ENCODE data around the gene CNIH4.
"Not testable (repeated sequence)": the region's sequence is repeated elsewhere in the genome, so short reads cannot be mapped to it uniquely, and the experiment has no call there.

CNIH4 gene

GRCh38 chr1:224333939-224334786 is 22.5 kb upstream of the CNIH4 start:
- TF ChIP-seq, protein P1, sequence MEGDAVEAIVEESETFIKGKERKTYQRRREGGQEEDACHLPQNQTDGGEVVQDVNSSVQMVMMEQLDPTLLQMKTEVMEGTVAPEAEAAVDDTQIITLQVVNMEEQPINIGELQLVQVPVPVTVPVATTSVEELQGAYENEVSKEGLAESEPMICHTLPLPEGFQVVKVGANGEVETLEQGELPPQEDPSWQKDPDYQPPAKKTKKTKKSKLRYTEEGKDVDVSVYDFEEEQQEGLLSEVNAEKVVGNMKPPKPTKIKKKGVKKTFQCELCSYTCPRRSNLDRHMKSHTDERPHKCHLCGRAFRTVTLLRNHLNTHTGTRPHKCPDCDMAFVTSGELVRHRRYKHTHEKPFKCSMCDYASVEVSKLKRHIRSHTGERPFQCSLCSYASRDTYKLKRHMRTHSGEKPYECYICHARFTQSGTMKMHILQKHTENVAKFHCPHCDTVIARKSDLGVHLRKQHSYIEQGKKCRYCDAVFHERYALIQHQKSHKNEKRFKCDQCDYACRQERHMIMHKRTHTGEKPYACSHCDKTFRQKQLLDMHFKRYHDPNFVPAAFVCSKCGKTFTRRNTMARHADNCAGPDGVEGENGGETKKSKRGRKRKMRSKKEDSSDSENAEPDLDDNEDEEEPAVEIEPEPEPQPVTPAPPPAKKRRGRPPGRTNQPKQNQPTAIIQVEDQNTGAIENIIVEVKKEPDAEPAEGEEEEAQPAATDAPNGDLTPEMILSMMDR (IDR thresholded peaks at IDR 0.05; ENCODE audit: insufficient read depth, low read length, poor library complexity, severe bottlenecking): no peak
- no peak for TF ChIP-seq EZH2phosphoT487 (conservative IDR thresholded peaks at IDR 0.05; ENCODE audit: low read length)
- no peak overlapping the region for H3K4me3 ChIP-seq (ENCODE audit: insufficient read depth, low read length, poor library complexity, severe bottlenecking)
- H4K20me1 ChIP-seq (ENCODE audit: low read depth, low read length): no peaks in the 10 kb centered on the region
- H2AFZ ChIP-seq (ENCODE audit: low read depth, low read length, severe bottlenecking): no peak overlapping the region
- no peaks in the 10 kb centered on the region for H3F3A ChIP-seq (ENCODE audit: insufficient read depth)
- H3K9me2 ChIP-seq (replicated peaks; ENCODE audit: insufficient read depth, low read length): no peaks in the 10 kb centered on the region
- H3K36me3 ChIP-seq (ENCODE audit: low read length): no peaks in the 10 kb centered on the region
- H3K9me3 ChIP-seq (ENCODE audit: insufficient read depth, low read length): no peaks in the 10 kb centered on the region
- H3K79me2 ChIP-seq (ENCODE audit: insufficient read depth, low read length): peaks cover 9% of the 10 kb centered on the region
- no peaks in the 10 kb centered on the region for H3K27me3 ChIP-seq (ENCODE audit: low read length)
- H3K9ac ChIP-seq (ENCODE audit: low read length): no peak overlapping the region
- no peak overlapping the region for H3K4me2 ChIP-seq (ENCODE audit: low read depth, low read length, poor library complexity, severe bottlenecking)
- H3K27ac ChIP-seq (ENCODE audit: low read depth, low read length): no peak overlapping the region

DNA sequence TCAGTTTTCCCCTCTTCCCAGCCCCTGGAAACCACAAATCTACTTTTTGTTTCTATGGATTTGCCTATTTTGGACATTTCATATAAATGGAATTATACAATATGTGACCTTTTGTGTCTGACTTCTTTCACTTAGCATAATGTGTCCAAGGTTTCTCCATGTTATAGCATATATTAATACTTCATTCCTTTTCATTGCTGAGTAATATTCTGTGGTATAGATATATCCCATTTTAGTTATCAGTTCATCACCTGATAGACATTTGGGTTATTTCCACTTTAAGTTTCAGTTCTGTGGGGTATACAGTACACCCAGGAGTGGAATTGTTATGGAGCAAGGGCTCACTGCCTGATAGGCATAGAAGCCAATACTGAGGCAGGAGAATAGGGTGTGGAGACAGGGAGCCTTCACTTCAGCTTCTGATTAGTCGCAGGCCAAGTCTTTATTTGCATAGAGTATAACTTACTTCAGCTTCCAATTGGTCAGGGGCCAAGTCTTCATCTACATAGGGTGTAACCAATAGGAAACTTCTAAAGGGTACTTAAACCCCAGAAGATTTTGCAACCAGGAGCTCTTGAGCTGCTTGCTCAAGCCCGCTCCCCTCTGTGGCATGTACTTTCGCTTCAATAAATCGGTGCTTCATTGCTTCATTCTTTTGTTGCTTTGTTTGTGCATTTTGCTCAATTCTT is 18.4 kb upstream of the CNIH4 start:
- Histone ChIP-seq H2AFZ (ENCODE audit: low read depth, low read length, severe bottlenecking) (no peak overlapping the region), H3K79me2 (ENCODE audit: insufficient read depth, low read length) (no peaks in the 10 kb centered on the region), H3K9ac (ENCODE audit: low read length) (no peak overlapping the region), H3F3A (ENCODE audit: insufficient read depth) (no peaks in the 10 kb centered on the region), H3K4me2 (ENCODE audit: low read depth, low read length, poor library complexity, severe bottlenecking) (no peak overlapping the region), H3K27ac (ENCODE audit: low read depth, low read length) (no peak overlapping the region), H3K27me3 (ENCODE audit: low read length) (no peaks in the 10 kb centered on the region), H3K36me3 (ENCODE audit: low read length) (no peaks in the 10 kb centered on the region), H3K9me2 (replicated peaks; ENCODE audit: insufficient read depth, low read length) (no peaks in the 10 kb centered on the region), H3K4me3 (ENCODE audit: insufficient read depth, low read length, poor library complexity, severe bottlenecking) (no peak overlapping the region), H4K20me1 (ENCODE audit: low read depth, low read length) (no peaks in the 10 kb centered on the region), H3K9me3 (ENCODE audit: insufficient read depth, low read length) (peaks cover 4% of the 10 kb centered on the region; the same call in 1 of the 2 replicates)
- TF ChIP-seq EZH2phosphoT487 (conservative IDR thresholded peaks at IDR 0.05; ENCODE audit: low read length): no peak
- TF ChIP-seq, protein P1 (IDR thresholded peaks at IDR 0.05; ENCODE audit: insufficient read depth, low read length, poor library complexity, severe bottlenecking): no peak

- no peak for TF ChIP-seq EZH2phosphoT487 (conservative IDR thresholded peaks at IDR 0.05; ENCODE audit: low read length)
- TF ChIP-seq, protein P1 (IDR thresholded peaks at IDR 0.05; ENCODE audit: insufficient read depth, low read length, poor library complexity, severe bottlenecking): no peak
- Histone ChIP-seq H3K36me3 (ENCODE audit: low read length) (no peaks in the 10 kb centered on the region), H3K79me2 (ENCODE audit: insufficient read depth, low read length) (no peaks in the 10 kb centered on the region), H3K4me3 (ENCODE audit: insufficient read depth, low read length, poor library complexity, severe bottlenecking) (no peak overlapping the region), H3F3A (ENCODE audit: insufficient read depth) (no peaks in the 10 kb centered on the region), H2AFZ (ENCODE audit: low read depth, low read length, severe bottlenecking) (no peak overlapping the region), H3K4me2 (ENCODE audit: low read depth, low read length, poor library complexity, severe bottlenecking) (no peak overlapping the region), H3K9ac (ENCODE audit: low read length) (no peak overlapping the region), H3K27ac (ENCODE audit: low read depth, low read length) (no peak overlapping the region), H3K9me2 (replicated peaks; ENCODE audit: insufficient read depth, low read length) (no peaks in the 10 kb centered on the region), H3K9me3 (ENCODE audit: insufficient read depth, low read length) (peaks cover 15% of the 10 kb centered on the region; the same call in 1 of the 2 replicates), H4K20me1 (ENCODE audit: low read depth, low read length) (no peaks in the 10 kb centered on the region), H3K27me3 (ENCODE audit: low read length) (no peaks in the 10 kb centered on the region)
Measured at GRCh38 chr1:224339442-224340033, 17.1 kb upstream of the CNIH4 start.

DNA sequence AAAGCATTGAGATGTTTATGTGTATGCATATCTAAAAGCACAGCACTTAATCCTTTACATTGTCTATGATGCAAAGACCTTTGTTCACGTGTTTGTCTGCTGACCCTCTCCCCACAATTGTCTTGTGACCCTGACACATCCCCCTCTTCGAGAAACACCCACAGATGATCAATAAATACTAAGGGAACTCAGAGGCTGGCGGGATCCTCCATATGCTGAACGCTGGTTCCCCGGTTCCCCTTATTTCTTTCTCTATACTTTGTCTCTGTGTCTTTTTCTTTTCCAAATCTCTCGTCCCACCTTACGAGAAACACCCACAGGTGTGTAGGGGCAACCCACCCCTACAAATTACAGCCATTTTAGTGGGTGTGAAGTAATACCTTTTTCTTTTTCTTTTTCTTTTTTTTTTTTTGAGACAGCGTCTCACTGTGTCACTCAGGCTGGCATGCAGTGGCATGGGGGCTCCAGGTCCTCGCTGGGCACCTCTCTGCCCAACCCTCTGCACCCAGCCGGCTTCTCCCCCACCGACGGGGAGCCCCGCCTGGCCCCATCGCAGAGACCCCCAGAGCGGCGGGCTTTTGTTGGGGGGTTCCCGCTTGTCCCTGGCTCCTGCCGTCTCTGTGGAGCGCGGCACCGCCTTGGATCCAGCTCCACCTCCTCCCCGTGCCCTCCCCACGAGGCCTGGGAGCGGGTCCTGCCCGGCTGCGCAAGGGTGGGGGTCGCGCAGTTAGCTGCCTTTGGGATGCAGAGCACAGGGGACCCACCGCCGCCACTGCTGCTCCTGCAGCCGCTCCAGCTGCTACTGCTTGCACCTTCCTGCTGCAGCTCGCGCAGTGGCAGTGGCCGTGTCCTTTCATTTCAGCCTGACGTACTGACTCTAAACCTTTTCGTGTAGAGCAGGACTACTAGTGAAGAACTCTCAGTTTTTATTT is 16.0 kb upstream of the CNIH4 start:
- H3K27ac ChIP-seq (ENCODE audit: low read depth, low read length); H2AFZ ChIP-seq (ENCODE audit: low read depth, low read length, severe bottlenecking); H3K36me3 ChIP-seq (ENCODE audit: low read length); H4K20me1 ChIP-seq (ENCODE audit: low read depth, low read length); H3F3A ChIP-seq (ENCODE audit: insufficient read depth); H3K9me2 ChIP-seq (replicated peaks; ENCODE audit: insufficient read depth, low read length); H3K9ac ChIP-seq (ENCODE audit: low read length); H3K4me3 ChIP-seq (ENCODE audit: insufficient read depth, low read length, poor library complexity, severe bottlenecking); H3K4me2 ChIP-seq (ENCODE audit: low read depth, low read length, poor library complexity, severe bottlenecking); H3K27me3 ChIP-seq (ENCODE audit: low read length); H3K79me2 ChIP-seq (ENCODE audit: insufficient read depth, low read length): not testable (repeated sequence)
- H3K9me3 ChIP-seq (ENCODE audit: insufficient read depth, low read length): peaks cover 15% of the 10 kb centered on the region; the same call in 1 of the 2 replicates

Data from SU-DHL-6 (cell line).